ENCODE results near the gene RAD51B.

Gene RAD51B

DNA sequence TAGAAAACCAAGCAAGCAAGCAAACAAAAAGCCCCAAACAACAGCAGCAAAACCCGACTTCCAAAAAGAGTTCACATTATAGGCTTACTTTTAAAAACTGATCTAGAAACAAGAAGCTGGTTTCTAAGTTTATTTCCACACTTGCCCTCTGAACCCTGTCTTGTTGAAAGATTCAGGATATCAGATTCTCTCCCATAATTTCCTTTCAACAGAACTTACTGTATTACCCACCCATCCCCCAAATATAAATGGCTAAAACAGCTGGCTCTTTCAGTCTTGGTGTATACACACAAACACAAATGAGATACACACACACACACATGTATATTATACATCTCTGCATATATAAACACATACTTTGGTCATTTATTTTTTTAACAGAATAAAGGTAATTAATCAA lies 512.4 kb downstream of the RAD51B start:
- TF ChIP-seq JUND (IDR thresholded peaks at IDR 0.05; ENCODE audit: low read depth): no peak
- DNase-seq (ENCODE audit: low read depth in 1 of 2, low spot score in 1 of 2): no peak
- in situ Hi-C loops (cut with HindIII; ENCODE audit: low pct_unique_long_range_greater_than_20kb, low sequenced_read_pairs): no loop called here

DNA sequence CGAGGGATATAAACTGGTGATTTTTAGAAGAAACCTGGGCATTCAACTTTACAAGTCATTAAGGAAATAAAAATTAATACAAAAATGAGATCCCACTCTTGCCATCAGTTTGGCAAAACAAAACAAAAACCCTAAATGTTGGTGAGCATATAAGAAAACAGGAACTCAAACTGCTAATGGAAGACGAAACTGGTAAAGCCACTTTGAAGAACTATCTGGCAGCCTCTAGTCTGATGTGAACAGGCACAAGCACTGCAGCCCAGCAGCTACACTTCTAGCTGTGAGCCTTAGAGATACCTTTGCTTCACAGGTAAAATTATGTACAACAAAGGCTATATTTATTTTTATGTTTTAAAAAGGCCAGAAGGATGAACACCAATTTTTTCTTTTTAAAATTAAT lies 513.7 kb downstream of the RAD51B start:
- no peak for TF ChIP-seq JUND (IDR thresholded peaks at IDR 0.05; ENCODE audit: low read depth)
- in situ Hi-C loops (cut with HindIII; ENCODE audit: low pct_unique_long_range_greater_than_20kb, low sequenced_read_pairs): no loop called here
- no peak for DNase-seq (ENCODE audit: low read depth in 1 of 2, low spot score in 1 of 2)

DNA sequence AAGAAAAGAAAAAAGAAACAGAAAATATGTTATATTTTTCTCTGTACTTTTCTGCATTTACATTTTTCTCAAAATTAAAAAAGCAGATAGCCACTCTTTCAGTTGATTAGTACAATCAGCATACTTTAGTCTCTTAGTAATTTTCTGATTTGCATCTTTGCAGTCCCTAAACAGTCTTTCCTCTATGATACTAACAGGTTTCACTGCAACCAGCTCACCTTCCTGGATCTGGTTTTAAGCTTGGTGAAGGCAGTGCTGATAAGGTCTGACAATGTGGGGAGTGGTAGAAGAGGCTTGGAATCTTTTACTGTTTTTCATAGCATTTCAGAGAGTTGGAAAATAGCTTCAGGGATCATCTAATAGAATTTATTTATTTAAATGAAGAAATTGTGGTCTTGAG lies 515.7 kb downstream of the RAD51B start:
- DNase-seq (ENCODE audit: low read depth in 1 of 2, low spot score in 1 of 2): no peak
- no peak for TF ChIP-seq JUND (IDR thresholded peaks at IDR 0.05; ENCODE audit: low read depth)
- in situ Hi-C loops (cut with HindIII; ENCODE audit: low pct_unique_long_range_greater_than_20kb, low sequenced_read_pairs): no loop called here

DNA sequence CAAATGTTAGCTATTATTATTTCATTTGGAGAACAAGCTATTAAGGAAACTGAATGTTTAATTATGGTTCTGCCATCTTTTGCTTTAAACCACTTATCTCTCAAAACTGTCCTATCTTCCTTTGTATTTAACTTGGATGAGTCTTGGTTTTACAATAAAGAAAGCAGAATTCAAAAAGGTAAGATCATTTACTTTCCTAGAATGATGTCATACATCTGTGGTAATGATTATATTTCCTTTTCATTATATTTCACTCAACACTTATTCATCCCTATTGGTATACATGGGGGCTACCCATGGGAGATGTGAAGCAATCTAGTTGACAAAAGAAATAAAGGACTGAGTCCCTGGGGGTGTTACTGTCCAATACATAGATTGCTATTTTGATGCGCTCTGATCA lies 516.6 kb downstream of the RAD51B start:
- no peak for DNase-seq (ENCODE audit: low read depth in 1 of 2, low spot score in 1 of 2)
- no peak for TF ChIP-seq JUND (IDR thresholded peaks at IDR 0.05; ENCODE audit: low read depth)
- in situ Hi-C loops (cut with HindIII; ENCODE audit: low pct_unique_long_range_greater_than_20kb, low sequenced_read_pairs): no loop called here

DNA sequence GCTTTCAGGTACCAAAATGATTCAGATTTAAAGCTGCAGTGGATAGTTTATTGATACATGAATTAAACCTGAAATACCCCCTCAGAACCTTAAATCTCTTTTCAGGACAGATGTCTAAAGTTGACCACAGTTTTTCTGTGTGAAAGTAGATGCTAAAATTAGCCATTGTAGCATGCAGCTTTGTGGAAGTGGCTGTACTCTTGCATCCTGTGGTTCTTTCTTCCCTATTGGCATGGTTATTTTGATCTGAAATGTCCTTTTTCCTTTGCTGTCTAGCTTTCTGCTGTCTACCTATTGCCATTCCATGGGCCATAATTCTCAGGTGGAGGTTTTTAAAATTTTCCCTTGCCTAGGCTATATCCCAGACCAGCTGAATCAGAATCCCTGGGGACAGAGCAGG lies 517.7 kb downstream of the RAD51B start:
- in situ Hi-C loops (cut with HindIII; ENCODE audit: low pct_unique_long_range_greater_than_20kb, low sequenced_read_pairs): no loop called here
- no peak for DNase-seq (ENCODE audit: low read depth in 1 of 2, low spot score in 1 of 2)
- no peak for TF ChIP-seq JUND (IDR thresholded peaks at IDR 0.05; ENCODE audit: low read depth)

DNA sequence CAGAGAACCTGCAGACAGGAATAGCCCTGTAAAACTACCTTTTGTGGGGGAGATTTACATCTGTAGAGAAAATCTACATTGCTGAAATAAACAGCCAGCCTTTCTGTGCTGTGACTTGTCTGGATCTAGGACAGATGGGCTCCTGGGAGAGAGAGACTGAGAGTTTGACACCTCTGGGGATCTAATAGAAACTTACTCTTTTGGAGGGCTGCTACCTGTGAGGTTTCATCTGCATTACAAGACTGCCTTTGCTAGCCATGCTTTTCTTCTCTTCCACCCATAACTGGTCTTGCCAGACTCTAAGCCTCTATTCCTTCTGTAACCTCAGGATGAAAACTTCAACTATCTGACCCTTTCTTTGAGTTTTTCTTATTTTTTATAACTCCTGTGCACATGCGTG lies 520.7 kb downstream of the RAD51B start:
- TF ChIP-seq JUND (IDR thresholded peaks at IDR 0.05; ENCODE audit: low read depth): no peak
- DNase-seq (ENCODE audit: low read depth in 1 of 2, low spot score in 1 of 2): no peak
- in situ Hi-C loops (cut with HindIII; ENCODE audit: low pct_unique_long_range_greater_than_20kb, low sequenced_read_pairs): no loop called here

DNA sequence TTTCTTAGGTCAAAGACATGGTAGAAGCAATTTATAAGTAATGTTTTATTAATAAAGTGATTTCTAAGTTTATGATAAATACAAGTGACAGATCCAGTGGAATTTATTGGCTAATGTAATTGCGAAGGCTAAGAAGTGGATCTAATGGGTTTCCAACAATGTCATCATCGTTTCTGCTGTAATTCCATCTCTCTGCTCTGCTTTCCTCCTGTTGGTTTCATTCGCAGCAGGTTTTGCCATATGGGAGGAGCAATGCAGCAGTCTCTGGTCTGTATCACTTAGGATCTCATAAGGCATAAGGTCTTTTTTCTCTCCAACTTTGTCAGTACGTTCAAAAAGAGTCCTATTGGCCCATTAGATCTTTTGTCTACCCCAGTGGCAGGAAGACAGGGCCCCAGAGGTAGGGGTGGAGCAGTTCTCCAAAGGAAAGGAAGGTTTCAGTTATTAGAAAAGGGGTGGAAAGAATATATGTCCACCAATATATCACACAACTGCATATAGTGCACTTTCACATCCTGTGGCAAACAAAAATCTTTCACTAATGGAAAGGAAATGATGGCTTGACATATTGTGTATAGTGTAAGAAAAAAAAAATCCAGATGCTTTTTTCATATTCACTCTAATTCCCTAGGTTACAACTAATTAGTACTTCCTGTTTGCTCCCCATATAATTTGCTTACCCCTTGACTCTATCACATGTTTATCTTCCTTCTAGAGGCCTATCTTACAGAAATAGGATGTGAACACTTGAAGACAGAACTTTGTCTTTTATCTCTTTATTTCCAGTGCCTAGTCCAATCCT lies 522.0 kb downstream of the RAD51B start:
- no peak for TF ChIP-seq JUND (IDR thresholded peaks at IDR 0.05; ENCODE audit: low read depth)
- in situ Hi-C loops (cut with HindIII; ENCODE audit: low pct_unique_long_range_greater_than_20kb, low sequenced_read_pairs): no loop called here
- DNase-seq (ENCODE audit: low read depth in 1 of 2, low spot score in 1 of 2): no peak

DNA sequence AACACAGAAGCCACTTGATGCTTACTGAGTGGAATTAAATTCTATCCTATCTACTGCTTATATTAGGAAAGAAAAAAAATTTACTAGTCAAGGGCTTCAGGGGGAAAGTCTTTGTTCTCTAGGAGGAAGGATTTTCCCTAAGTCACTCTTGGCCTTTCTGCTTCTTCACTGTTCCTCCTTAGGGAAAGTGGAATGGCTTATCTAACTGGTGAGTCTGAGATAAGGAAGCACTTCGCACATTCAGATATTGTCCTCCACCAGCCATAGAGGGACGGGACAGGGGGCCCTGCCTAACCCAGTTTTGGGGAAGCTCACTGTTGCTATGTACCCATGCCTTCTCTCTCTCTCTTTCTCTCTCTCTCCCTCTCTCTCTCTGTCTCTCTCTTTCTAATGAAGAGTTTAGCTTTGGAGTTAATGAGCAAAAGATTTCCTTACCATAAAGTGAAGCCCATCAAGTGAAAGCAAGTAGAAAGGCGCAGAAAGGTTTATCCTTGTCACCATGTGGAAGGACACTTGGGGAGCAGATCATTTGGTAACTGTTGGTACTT lies 522.7 kb downstream of the RAD51B start:
- no peak for DNase-seq (ENCODE audit: low read depth in 1 of 2, low spot score in 1 of 2)
- no peak for TF ChIP-seq JUND (IDR thresholded peaks at IDR 0.05; ENCODE audit: low read depth)
- in situ Hi-C loops (cut with HindIII; ENCODE audit: low pct_unique_long_range_greater_than_20kb, low sequenced_read_pairs): no loop called here

DNA sequence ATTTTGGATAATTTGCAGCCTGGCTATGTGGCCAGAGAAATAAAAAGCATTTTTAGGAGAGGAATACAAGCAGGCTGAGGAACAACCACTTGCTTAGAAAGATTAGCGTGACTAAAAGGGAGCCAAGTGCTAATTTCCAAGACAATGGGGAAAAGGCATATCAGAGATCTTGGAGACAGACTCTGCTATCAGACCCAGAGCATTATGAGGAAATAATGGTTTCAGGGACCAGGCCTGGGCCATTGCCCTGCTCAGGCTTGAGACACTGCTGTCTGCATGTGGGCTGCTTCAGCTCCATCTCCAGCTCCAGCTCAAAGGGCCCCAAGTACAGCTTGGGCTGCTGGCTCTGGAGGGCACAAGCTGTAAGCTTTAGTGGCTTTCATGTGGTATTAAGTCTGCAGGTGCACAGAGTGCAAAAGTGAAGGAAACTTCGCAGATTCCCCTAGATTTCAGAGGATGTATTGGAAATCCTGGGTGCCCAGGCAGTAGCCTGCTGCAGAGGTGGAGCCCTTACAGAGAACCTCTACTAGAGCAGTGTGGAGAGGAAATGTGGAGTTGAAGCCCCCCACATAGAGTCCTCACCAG lies 524.0 kb downstream of the RAD51B start:
- DNase-seq (ENCODE audit: low read depth in 1 of 2, low spot score in 1 of 2): no peak
- no peak for TF ChIP-seq JUND (IDR thresholded peaks at IDR 0.05; ENCODE audit: low read depth)
- in situ Hi-C loops (cut with HindIII; ENCODE audit: low pct_unique_long_range_greater_than_20kb, low sequenced_read_pairs): no loop called here

DNA sequence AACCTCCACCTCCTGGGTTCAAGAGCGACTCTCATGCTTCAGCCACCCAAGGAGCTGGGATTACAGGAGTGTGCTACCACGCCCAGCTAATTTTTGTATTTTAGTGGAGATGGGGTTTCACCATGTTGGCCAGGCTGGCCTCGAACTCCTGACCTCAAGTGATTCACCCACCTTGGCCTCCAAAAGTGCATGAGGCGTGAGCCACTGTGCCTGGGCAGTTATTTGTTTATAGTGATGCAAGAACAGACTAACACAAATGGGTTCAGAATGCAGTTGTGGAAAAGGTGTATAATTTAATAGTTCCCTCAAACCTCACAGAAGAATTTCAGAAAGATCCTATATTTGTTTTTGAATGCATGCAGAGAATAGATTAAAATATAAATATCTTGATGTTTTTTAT lies 526.2 kb downstream of the RAD51B start:
- in situ Hi-C loops (cut with HindIII; ENCODE audit: low pct_unique_long_range_greater_than_20kb, low sequenced_read_pairs): no loop called here
- no peak for DNase-seq (ENCODE audit: low read depth in 1 of 2, low spot score in 1 of 2)

DNA sequence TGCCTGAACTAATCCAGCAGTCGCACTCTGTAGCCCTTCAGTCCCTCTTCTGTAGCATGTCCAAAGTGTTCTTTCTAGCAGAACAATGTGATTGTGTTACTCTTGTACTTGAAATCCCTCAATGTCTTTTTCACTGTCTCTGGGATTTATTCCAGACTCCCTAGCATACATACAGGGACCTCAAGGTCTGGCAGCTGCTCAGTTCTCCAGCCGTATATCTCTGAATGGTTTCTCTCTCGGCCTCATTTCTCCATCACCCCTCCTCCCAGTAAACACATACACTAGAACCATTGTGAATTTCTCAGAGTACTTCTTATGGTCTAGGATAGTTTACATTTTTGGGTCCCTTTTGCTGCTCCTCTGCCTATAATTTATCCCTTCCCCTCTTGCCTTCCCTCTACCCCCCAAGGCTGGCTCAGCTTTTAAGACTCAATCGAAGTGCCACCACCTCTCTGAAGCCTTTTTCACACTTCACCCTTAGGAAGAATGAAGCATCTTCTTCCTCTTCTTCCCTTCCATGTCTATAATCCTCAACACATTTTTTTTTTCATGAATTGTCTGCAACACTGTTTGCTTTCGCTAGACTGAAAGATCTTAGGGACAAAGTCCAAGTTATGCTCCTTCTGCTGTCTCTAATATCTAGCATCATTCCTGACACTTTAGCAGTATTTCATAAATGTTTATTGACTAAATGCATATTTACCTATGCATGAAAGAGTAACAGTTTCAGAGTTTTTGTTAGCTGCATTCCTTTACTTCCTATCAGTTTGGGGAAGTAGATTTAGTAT lies 527.2 kb downstream of the RAD51B start:
- TF ChIP-seq JUND (IDR thresholded peaks at IDR 0.05; ENCODE audit: low read depth): no peak
- in situ Hi-C loops (cut with HindIII; ENCODE audit: low pct_unique_long_range_greater_than_20kb, low sequenced_read_pairs): no loop called here
- no peak for DNase-seq (ENCODE audit: low read depth in 1 of 2, low spot score in 1 of 2)

More for the DNA sequence above, 526.2 kb downstream of the RAD51B start:
- no peak for TF ChIP-seq JUND (IDR thresholded peaks at IDR 0.05; ENCODE audit: low read depth)

DNA sequence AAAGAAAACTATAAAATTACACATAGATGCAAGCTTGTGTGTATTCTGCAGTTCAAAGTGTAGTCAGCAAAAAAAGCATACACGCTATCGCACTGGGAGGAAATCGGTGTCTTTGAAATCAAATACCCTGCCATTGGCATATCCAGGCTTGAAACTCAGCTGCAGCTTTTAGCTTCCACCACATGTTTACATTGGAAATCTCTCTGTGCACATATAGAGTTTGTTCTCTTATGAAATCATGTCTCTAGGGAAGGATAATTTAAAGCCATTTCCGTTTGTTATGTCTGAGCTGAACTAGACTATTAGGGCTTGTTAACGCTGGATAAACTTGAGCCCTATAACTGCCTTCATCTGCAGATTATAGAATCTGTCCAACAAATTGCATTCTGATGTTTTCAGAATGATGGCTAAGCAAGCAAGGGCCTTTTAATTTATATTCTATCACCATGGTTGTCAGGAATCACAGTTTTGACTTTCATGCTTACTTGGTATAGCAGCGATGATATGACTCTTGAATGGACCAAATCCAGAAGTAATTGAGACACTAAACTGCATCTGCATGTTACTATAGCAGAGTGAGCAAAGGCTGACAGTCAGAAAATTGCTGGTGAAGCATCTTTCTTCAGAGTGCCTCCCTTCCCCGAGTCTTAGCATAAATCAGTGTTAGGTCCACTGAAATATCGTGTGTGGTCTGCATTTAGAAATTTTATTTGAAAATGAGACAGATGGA lies 530.5 kb downstream of the RAD51B start:
- DNase-seq (ENCODE audit: low read depth in 1 of 2, low spot score in 1 of 2): peak; percentile 36 to 38
- no peak for TF ChIP-seq JUND (IDR thresholded peaks at IDR 0.05; ENCODE audit: low read depth)
- in situ Hi-C loops (cut with HindIII; ENCODE audit: low pct_unique_long_range_greater_than_20kb, low sequenced_read_pairs): no loop called here

Data from T47D (cell line).